Stimulated activated CD4-positive, alpha-beta T cell treated with anti-CD3 and anti-CD28 coated beads, Interleukin-12 subunit alpha, Interleukin-12 subunit beta, amount 100 ng/mL, for 24 hours (primary cell): Measurements from ENCODE around the gene IL17RE.
A peak's percentile ranks its signal among the peaks of the same experiment; 100 is the strongest.

Source experiments
- DNase-seq, 2 experiments: peaks; one replicate each; pipeline ENCODE4 v3.0.0-alpha.2; 2020; ENCODE audit warnings: low read depth in 2 of 2

IL17RE gene

GRCh38 chr3:9951962-9952805, 49.5 kb downstream of the IL17RE start, which contains the start of gene PRRT3:
TSS of gene PRRT3 (minus strand) at chr3:9952408. CDS start at chr3:9950115, 2,293 bp downstream.
- DNase-seq = peak in 1 of 2 experiments; percentile 42

- DNase-seq = no peak
These were observed 52.4 kb downstream of the IL17RE start for GRCh38 chr3:9955067-9955502.

GRCh38 chr3:9955611-9956352, 53.1 kb downstream of the IL17RE start:
- no peak for DNase-seq

GRCh38 chr3:9957214-9957613, 54.6 kb downstream of the IL17RE start:
- no peak for DNase-seq

GRCh38 chr3:9965200-9965875, 62.7 kb downstream of the IL17RE start:
- no peak for DNase-seq
